ENCODE measurements around the gene SCD5.

SCD5 gene

DNA sequence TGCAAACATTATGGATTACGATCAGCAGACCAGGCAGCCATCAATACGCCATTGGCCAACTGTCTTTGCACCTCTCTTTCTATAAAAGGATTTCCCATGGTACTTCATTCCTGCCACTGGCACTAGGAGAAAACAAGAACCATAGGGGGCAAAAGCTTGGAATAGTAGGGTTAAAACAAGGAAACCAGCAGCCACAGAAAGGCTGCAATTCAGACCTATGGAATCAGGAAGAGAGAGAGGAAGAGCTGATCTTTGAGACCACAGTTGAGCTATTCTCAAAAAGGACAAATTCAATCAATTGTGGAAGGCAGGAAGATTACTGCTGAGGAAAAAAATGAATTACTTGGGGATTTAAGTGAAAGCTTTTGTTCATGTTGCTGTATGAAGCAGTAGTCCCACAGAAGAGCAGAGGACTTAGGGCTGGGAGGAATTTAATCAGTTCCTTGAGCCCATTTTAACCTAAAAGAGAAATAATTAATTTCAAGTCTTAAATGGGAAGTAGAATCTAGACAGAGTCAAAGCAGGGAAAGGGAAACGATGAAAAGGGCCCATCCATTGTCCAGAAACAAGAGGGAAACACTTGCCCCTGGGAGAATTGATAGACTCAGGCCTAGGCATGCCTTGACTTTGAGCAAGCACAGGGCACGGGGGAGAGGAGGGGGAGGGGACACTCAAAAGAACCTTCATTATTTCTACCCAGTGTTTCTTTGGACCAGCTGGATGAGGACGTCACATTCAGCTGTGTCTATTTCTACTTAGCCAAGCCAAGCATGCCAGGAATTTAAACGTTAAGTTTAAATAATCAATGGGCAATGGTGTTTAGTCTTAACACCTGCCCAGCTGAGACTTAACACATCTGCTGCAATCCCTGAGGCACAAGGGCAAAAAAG, 50.7 kb downstream of the SCD5 start:
- DNase-seq: no peak
- TF ChIP-seq, protein P1, sequence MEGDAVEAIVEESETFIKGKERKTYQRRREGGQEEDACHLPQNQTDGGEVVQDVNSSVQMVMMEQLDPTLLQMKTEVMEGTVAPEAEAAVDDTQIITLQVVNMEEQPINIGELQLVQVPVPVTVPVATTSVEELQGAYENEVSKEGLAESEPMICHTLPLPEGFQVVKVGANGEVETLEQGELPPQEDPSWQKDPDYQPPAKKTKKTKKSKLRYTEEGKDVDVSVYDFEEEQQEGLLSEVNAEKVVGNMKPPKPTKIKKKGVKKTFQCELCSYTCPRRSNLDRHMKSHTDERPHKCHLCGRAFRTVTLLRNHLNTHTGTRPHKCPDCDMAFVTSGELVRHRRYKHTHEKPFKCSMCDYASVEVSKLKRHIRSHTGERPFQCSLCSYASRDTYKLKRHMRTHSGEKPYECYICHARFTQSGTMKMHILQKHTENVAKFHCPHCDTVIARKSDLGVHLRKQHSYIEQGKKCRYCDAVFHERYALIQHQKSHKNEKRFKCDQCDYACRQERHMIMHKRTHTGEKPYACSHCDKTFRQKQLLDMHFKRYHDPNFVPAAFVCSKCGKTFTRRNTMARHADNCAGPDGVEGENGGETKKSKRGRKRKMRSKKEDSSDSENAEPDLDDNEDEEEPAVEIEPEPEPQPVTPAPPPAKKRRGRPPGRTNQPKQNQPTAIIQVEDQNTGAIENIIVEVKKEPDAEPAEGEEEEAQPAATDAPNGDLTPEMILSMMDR (IDR thresholded peaks at IDR 0.05; ENCODE audit: low read depth, low read length): no peak
- H3K36me3 ChIP-seq: no peaks in the 10 kb centered on the region
- no peak overlapping the region for H3K27ac ChIP-seq
- H3K4me3 ChIP-seq (ENCODE audit: low read depth, low read length): no peak overlapping the region
- H3K27me3 ChIP-seq (ENCODE audit: insufficient read depth, low read depth, severe bottlenecking): no peaks in the 10 kb centered on the region
- no peaks in the 10 kb centered on the region for H3K9me3 ChIP-seq (ENCODE audit: severe bottlenecking)

DNA sequence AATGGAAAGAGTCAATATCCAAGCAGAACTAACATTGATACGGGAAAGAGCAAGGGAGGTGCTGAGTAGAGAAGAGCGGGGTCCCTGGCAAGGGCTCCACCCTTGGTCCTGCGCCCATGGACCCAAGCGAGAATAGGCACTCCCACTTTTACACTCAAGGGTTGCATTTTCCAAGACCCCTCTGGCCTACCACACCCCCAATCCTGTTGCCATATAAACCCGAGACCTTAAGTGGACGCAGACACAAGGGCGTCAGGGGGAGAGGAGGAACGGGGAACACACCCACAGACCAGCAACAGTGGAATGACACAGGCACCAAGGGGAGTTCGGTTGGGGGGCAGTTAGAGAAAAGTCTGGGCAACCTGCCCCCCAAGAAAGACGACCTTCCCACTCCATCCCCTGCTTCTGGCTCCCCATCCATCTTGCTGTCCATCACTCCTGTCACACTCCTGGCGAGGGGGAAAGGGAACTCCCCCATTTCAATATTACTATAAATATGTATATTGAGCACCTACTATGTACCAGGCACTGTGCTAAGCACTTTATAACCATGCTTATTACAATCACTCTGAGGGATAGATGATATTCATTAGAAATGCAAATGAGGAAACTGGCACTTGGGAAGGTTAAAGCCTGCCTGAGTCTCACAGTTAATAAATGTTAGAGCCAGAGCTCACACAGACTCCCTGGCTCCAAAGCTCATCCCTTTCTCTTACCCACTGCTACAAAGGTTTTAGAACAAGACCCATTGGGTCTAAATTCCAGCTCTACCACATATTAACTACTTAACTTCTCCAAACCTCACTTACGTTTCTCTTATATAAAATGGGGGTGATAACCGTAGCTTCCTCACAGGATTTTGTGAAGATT, 51.7 kb downstream of the SCD5 start:
- TF ChIP-seq, protein P1 (IDR thresholded peaks at IDR 0.05; ENCODE audit: low read depth, low read length): no peak
- Histone ChIP-seq H3K9me3 (ENCODE audit: severe bottlenecking) (no peaks in the 10 kb centered on the region), H3K27me3 (ENCODE audit: insufficient read depth, low read depth, severe bottlenecking) (no peaks in the 10 kb centered on the region), H3K36me3 (no peaks in the 10 kb centered on the region), H3K27ac (no peak overlapping the region), H3K4me3 (ENCODE audit: low read depth, low read length) (no peak overlapping the region)
- no peak for DNase-seq

DNA sequence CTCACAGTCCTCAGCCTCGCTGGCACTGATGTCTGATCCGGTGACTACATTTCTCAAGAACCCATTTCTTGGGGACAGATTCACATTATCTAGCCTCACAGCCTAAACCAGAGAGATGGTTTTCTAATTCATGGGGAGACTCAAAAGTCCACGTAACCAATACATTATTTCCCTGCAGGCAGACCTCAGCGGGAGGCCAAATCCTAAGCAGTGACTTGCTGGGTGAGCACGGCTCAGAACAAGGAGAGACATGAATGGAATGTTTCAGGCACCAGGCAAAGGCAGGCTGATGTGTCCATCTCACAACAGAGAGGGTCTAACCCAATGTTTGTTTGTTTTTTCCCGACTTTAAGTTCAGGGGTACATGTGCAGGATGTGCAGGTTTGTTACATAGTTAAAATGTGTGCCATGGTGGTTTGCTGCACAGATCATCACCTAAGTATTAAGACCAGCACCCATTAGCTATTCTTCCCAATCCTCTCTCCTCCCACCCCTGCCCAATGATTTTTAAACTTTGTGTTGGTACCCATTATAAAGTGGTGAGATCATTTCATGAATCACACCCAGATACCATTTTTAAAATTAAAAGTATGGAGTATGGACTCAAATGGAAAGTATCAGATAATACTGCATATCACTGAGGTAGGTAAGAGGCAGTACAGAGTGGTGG, 53.3 kb downstream of the SCD5 start:
- H3K27ac ChIP-seq: no peak overlapping the region
- no peaks in the 10 kb centered on the region for H3K9me3 ChIP-seq (ENCODE audit: severe bottlenecking)
- no peak overlapping the region for H3K4me3 ChIP-seq (ENCODE audit: low read depth, low read length)
- H3K27me3 ChIP-seq (ENCODE audit: insufficient read depth, low read depth, severe bottlenecking): no peaks in the 10 kb centered on the region
- DNase-seq: no peak
- TF ChIP-seq, protein P1 (IDR thresholded peaks at IDR 0.05; ENCODE audit: low read depth, low read length): no peak
- no peaks in the 10 kb centered on the region for H3K36me3 ChIP-seq

DNA sequence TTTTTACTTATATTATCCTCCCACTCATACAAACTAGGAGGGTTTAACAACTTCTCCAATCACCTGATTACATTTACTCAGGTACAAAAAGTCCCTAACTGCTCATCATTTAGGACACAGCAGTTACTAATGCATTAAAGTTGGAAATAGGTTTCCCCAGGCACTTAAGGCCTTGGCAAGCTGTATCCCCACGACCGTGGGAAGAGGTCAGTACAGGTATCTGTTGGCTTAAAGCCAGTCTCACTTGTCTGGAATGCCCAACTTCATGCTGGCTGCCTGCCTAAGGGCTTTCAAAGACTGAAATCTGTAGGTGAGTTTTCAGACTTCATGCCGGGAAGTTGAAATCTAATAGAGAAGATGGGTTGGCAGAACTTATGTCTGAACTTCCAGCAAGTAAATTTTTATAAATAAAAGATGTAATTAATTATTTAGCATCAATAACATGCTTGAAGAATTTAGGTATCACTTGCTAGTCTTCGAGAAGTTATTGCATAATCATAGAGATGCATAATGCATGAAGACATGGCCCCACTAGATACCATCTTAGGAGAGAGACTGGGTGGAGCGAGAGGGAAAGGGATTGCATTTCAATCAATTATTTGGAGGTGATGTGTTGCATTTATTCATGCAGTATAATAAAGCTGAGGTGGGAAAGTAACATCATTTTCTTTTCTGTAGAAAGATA, 54.2 kb downstream of the SCD5 start:
- Histone ChIP-seq H3K9me3 (ENCODE audit: severe bottlenecking) (no peaks in the 10 kb centered on the region), H3K4me3 (ENCODE audit: low read depth, low read length) (no peak overlapping the region), H3K27ac (no peak overlapping the region), H3K36me3 (no peaks in the 10 kb centered on the region), H3K27me3 (ENCODE audit: insufficient read depth, low read depth, severe bottlenecking) (no peaks in the 10 kb centered on the region)
- TF ChIP-seq, protein P1 (IDR thresholded peaks at IDR 0.05; ENCODE audit: low read depth, low read length): no peak
- DNase-seq: no peak

DNA sequence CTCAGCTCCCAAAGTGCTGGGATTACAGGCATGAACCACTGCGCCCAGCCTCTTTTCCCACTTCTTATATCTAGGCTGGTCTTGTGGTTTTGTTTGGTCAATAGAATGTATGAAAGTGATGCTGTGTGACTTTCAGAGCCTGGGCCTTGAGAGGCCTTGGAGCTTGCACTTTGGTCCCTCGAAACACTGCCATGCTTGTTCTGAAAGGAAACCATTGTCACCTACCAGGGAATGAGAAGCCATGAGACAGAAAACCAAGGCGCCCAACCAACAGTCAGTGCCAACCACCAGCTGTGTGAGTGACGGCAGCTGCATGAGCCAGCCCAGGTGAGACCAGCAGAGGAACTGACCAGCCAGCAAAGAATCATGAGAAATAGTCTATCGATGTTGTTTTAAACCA, 57.4 kb downstream of the SCD5 start:
- H3K4me3 ChIP-seq (ENCODE audit: low read depth, low read length): no peak overlapping the region
- no peak for DNase-seq
- no peaks in the 10 kb centered on the region for H3K27me3 ChIP-seq (ENCODE audit: insufficient read depth, low read depth, severe bottlenecking)
- no peak overlapping the region for H3K27ac ChIP-seq
- no peaks in the 10 kb centered on the region for H3K36me3 ChIP-seq
- TF ChIP-seq, protein P1 (IDR thresholded peaks at IDR 0.05; ENCODE audit: low read depth, low read length): no peak
- H3K9me3 ChIP-seq (ENCODE audit: severe bottlenecking): no peaks in the 10 kb centered on the region
